Natural killer cell (primary cell): Measurements from ENCODE around the gene RFX3. TPM values are rescaled to one million over a fixed set of nuclear protein-coding genes. Genes with fewer than 3 reads are reported as not detected.

Experiments used
- ATAC-seq, 3 donors: fragments of 150-1000 bp in 2 of 3; fragments of 200-7000 bp in 1 of 3; cut with Tn5 transposase; 1 replicate in 1 of 3; 2 replicates in 2 of 3; pipeline ENCODE4 v1.10.0; 2021; ENCODE audit warnings: mild to moderate bottlenecking in 2 of 3, moderate library complexity in 2 of 3
- DNase-seq, 2 donors: peaks; one replicate each; pipeline versions ENCODE4 v3.0.0 to v3.0.0-alpha.2; 2013 to 2021; ENCODE audit warnings: mixed read lengths in 1 of 2
- H3K27ac ChIP-seq: one replicate; pipeline ENCODE4 v1.5.1; 2013; ENCODE audit warnings: mild to moderate bottlenecking, low read length
- H3K27me3 ChIP-seq: one replicate; pipeline ENCODE4 v1.6.1; 2013; ENCODE audit warnings: low read length; ENCODE audit not compliant: control insufficient read depth, insufficient read depth
- H3K36me3 ChIP-seq: one replicate; pipeline ENCODE4 v1.6.1; 2013; ENCODE audit warnings: low read length; ENCODE audit not compliant: control insufficient read depth, insufficient read depth
- H3K4me1 ChIP-seq: one replicate; pipeline ENCODE4 v1.6.1; 2013; ENCODE audit warnings: low read length; ENCODE audit not compliant: control insufficient read depth, insufficient read depth
- H3K4me3 ChIP-seq: one replicate; pipeline ENCODE4 v1.5.1; 2013; ENCODE audit warnings: low read length
- H3K9me3 ChIP-seq: one replicate; pipeline ENCODE4 v1.6.1; 2013; ENCODE audit warnings: low read length; ENCODE audit not compliant: control insufficient read depth, insufficient read depth
- H3K27ac Mint-ChIP-seq, 2 donors: one replicate each; pipeline ENCODE4 v1.8.0; 2022; ENCODE audit warnings: mild to moderate bottlenecking in 2 of 2, mixed read lengths in 2 of 2, moderate library complexity in 1 of 2
- H3K27me3 Mint-ChIP-seq, 2 donors: one replicate each; pipeline ENCODE4 v1.8.0; 2022; ENCODE audit warnings: low read depth in 2 of 2, mixed read lengths in 2 of 2
- H3K36me3 Mint-ChIP-seq: one replicate; pipeline ENCODE4 v1.8.0; 2022; ENCODE audit warnings: mixed read lengths
- H3K4me1 Mint-ChIP-seq, 2 donors: one replicate each; pipeline ENCODE4 v1.8.0; 2022; ENCODE audit warnings: mixed read lengths in 2 of 2
- H3K4me3 Mint-ChIP-seq: one replicate; pipeline ENCODE4 v1.8.0; 2022; ENCODE audit warnings: mild to moderate bottlenecking, moderate library complexity, mixed read lengths
- H3K9me3 Mint-ChIP-seq, 2 donors: one replicate each; pipeline ENCODE4 v1.8.0; 2022; ENCODE audit warnings: mixed read lengths in 2 of 2
- CTCF ChIP-seq: fragments of 200-600 bp; IDR thresholded peaks from one replicate; pipeline ENCODE4 v1.8.0; 2022; ENCODE audit warnings: antibody characterized with exemption
- WGBS: methylation state at CpG from one replicate; pipeline ENCODE4 v1.1.7; 2013; ENCODE audit warnings: missing lambda C conversion rate; ENCODE audit not compliant: insufficient coverage; 5-methylcytosine and 5-hydroxymethylcytosine counted together
- intact Hi-C: fragments of 100-400 bp; cut with micrococcal nuclease; formaldehyde crosslinking; loops from one replicate; pipeline ENCODE4 v1.14.2; 2022
- total RNA-seq, 4 donors: library from RNA; stranded (reverse); fragments of 120-200 nt in 1 of 4; gene quantifications; one replicate each; pipeline versions ENCODE4 v1.2.3 to v1.2.4, GENCODE V29; 2013 to 2022

The RFX3 gene
- total RNA-seq, 3 donors from 2014 or later (not counting 1 experiment from before 2014, with no cell fraction given) = 24.0 to 30.6 (median 30.0) TPM

GRCh38 chr9:3256571-3257330 lies 269.1 kb downstream of the RFX3 start:
- no peaks in the 10 kb centered on the region for H3K9me3 ChIP-seq
- H3K4me3 ChIP-seq = no peak overlapping the region
- Mint-ChIP-seq H3K9me3 (no peaks in the 10 kb centered on the region), H3K27me3 (no peaks in the 10 kb centered on the region), H3K4me1 (no peaks in the 10 kb centered on the region), H3K27ac (no peak overlapping the region), H3K36me3 (peaks cover 8% of the 10 kb centered on the region), H3K4me3 (no peak overlapping the region)
- ATAC-seq (no peak), DNase-seq (no peak)
- no peaks in the 10 kb centered on the region for H3K4me1 ChIP-seq
- intact Hi-C loops = no loop called here
- WGBS = 93% methylated on average over 3 of the region's 3 CpGs
- no peak for TF ChIP-seq CTCF
- no peak overlapping the region for H3K27ac ChIP-seq
- H3K27me3 ChIP-seq = no peaks in the 10 kb centered on the region
- H3K36me3 ChIP-seq = peaks cover 23% of the 10 kb centered on the region

GRCh38 chr9:3251309-3251708 lies 274.5 kb downstream of the RFX3 start:
- Histone ChIP-seq H3K4me1 (no peaks in the 10 kb centered on the region), H3K27me3 (no peaks in the 10 kb centered on the region), H3K9me3 (no peaks in the 10 kb centered on the region), H3K4me3 (no peak overlapping the region), H3K27ac (no peak overlapping the region), H3K36me3 (peaks cover 20% of the 10 kb centered on the region)
- no peak for ATAC-seq
- peaks cover 8% of the 10 kb centered on the region for H3K36me3 Mint-ChIP-seq
- no peaks in the 10 kb centered on the region for H3K27me3 Mint-ChIP-seq
- no peak overlapping the region for H3K4me3 Mint-ChIP-seq
- DNase-seq = no peak
- H3K27ac Mint-ChIP-seq = no peak overlapping the region
- WGBS = 100% methylated on average over 2 of the region's 2 CpGs
- no peak for TF ChIP-seq CTCF
- no peaks in the 10 kb centered on the region for H3K9me3 Mint-ChIP-seq
- H3K4me1 Mint-ChIP-seq = no peaks in the 10 kb centered on the region
- intact Hi-C loops = no loop called here

GRCh38 chr9:3250741-3251140 lies 275.1 kb downstream of the RFX3 start:
- H3K9me3 Mint-ChIP-seq = no peaks in the 10 kb centered on the region
- H3K4me3 ChIP-seq = no peak overlapping the region
- H3K27me3 Mint-ChIP-seq = no peaks in the 10 kb centered on the region
- ATAC-seq (no peak), DNase-seq (no peak)
- H3K4me3 Mint-ChIP-seq = no peak overlapping the region
- peaks cover 19% of the 10 kb centered on the region for H3K36me3 ChIP-seq
- no peak overlapping the region for H3K27ac Mint-ChIP-seq
- H3K27me3 ChIP-seq = no peaks in the 10 kb centered on the region
- no peak overlapping the region for H3K27ac ChIP-seq
- no peaks in the 10 kb centered on the region for H3K4me1 ChIP-seq
- peaks cover 8% of the 10 kb centered on the region for H3K36me3 Mint-ChIP-seq
- no peak for TF ChIP-seq CTCF
- no peaks in the 10 kb centered on the region for H3K9me3 ChIP-seq
- intact Hi-C loops = no loop called here
- H3K4me1 Mint-ChIP-seq = no peaks in the 10 kb centered on the region
- WGBS = no CpG with 5 or more reads among the region's 4 CpGs

- Mint-ChIP-seq H3K4me3 (no peak overlapping the region), H3K27ac (no peak overlapping the region), H3K27me3 (no peaks in the 10 kb centered on the region), H3K9me3 (no peaks in the 10 kb centered on the region), H3K36me3 (peaks cover 9% of the 10 kb centered on the region), H3K4me1 (no peaks in the 10 kb centered on the region)
- intact Hi-C loops = no loop called here
- H3K36me3 ChIP-seq = peaks cover 9% of the 10 kb centered on the region
- no peaks in the 10 kb centered on the region for H3K27me3 ChIP-seq
- 96% methylated on average over 3 of the region's 3 CpGs for WGBS
- H3K27ac ChIP-seq = no peak overlapping the region
- no peak for TF ChIP-seq CTCF
- DNase-seq = no peak
- ATAC-seq = no peak
- no peak overlapping the region for H3K4me3 ChIP-seq
- H3K9me3 ChIP-seq = no peaks in the 10 kb centered on the region
- no peaks in the 10 kb centered on the region for H3K4me1 ChIP-seq
Observed at GRCh38 chr9:3247211-3247610, 278.6 kb downstream of the RFX3 start.
